HEK293 (cell line): ENCODE data around the gene CAMKMT.
A peak's percentile ranks its signal among the peaks of the same experiment; 100 is the strongest.

Experiments used
- CTCF ChIA-PET: fragments of 350-600 bp; formaldehyde crosslinking; extraction: SDS; loops from one replicate; lab custom pipeline; 2021; ENCODE audit warnings: antibody characterized with exemption; lab: Yijun Ruan, JAX
- POLR2A ChIA-PET: fragments of 300-600 bp; formaldehyde crosslinking; extraction: SDS; loops from one replicate; lab custom pipeline; 2020; ENCODE audit warnings: antibody characterized with exemption, inconsistent platforms; lab: Yijun Ruan, JAX
- H3K27ac ChIP-seq: fragments of 200-500 bp; sonication (Bioruptor generic); 2 replicates; pipeline ENCODE4 v1.5.1; 2014; ENCODE audit warnings: low read depth, low read length, control low read depth, inconsistent platforms; ENCODE audit errors: extremely low read depth
- H3K36me3 ChIP-seq, 2 experiments: fragments of 200-500 bp in 1 of 2; sonication (Bioruptor generic) in 1 of 2; 1 replicate in 1 of 2; 2 replicates in 1 of 2; pipeline ENCODE4 v1.5.1; 2014 to 2017; ENCODE audit warnings: inconsistent platforms in 2 of 2, low read length in 2 of 2; ENCODE audit not compliant: control insufficient read depth in 2 of 2, insufficient read depth in 1 of 2
- H3K4me1 ChIP-seq: fragments of 200-500 bp; sonication (Bioruptor generic); 2 replicates; pipeline ENCODE4 v1.5.1; 2014; ENCODE audit warnings: mild to moderate bottlenecking, low read length, inconsistent platforms; ENCODE audit not compliant: control insufficient read depth, insufficient read depth
- H3K4me3 ChIP-seq: 2 replicates; pipeline ENCODE4 v1.5.1; 2011; ENCODE audit warnings: low read depth, mild to moderate bottlenecking, control low read depth, low read length, moderate library complexity
- H3K9me3 ChIP-seq: fragments of 200-500 bp; sonication (Bioruptor generic); 2 replicates; pipeline ENCODE4 v1.5.1; 2014; ENCODE audit warnings: low read depth, low read length, inconsistent platforms; ENCODE audit not compliant: control insufficient read depth, insufficient read depth
- BCL11A ChIP-seq: fragments of 450-650 bp; formaldehyde crosslinking; IDR thresholded peaks from 2 replicates; pipeline ENCODE4 v1.5.1; 2016; ENCODE audit warnings: low read depth, missing biosample characterization, missing genetic modification characterization
- KLF17 ChIP-seq: fragments of 450-650 bp; formaldehyde crosslinking; IDR thresholded peaks from 2 replicates; pipeline ENCODE4 v1.5.1; 2016; ENCODE audit warnings: missing biosample characterization, missing genetic modification characterization
- MYNN ChIP-seq: fragments of 450-650 bp; formaldehyde crosslinking; IDR thresholded peaks from 2 replicates; pipeline ENCODE4 v1.5.1; 2016; ENCODE audit warnings: missing biosample characterization, missing genetic modification characterization, borderline replicate concordance
- OSR2 ChIP-seq: fragments of 450-650 bp; formaldehyde crosslinking; IDR thresholded peaks from 2 replicates; pipeline ENCODE4 v1.5.1; 2016; ENCODE audit warnings: missing biosample characterization, missing genetic modification characterization
- SCRT1 ChIP-seq: fragments of 450-650 bp; formaldehyde crosslinking; IDR thresholded peaks from 2 replicates; pipeline ENCODE4 v1.5.1; 2016; ENCODE audit warnings: missing biosample characterization, missing genetic modification characterization, borderline replicate concordance
- SCRT2 ChIP-seq: fragments of 450-650 bp; formaldehyde crosslinking; IDR thresholded peaks from 2 replicates; pipeline ENCODE4 v1.5.1; 2016; ENCODE audit warnings: missing biosample characterization, missing genetic modification characterization
- WT1 ChIP-seq: fragments of 450-650 bp; formaldehyde crosslinking; IDR thresholded peaks from 2 replicates; pipeline ENCODE4 v1.5.1; 2016; ENCODE audit warnings: missing biosample characterization, missing genetic modification characterization
- ZBTB6 ChIP-seq: fragments of 450-650 bp; formaldehyde crosslinking; IDR thresholded peaks from 2 replicates; pipeline ENCODE4 v1.5.1; 2017; ENCODE audit warnings: missing biosample characterization, missing genetic modification characterization
- ZNF132 ChIP-seq: fragments of 450-650 bp; formaldehyde crosslinking; IDR thresholded peaks from 2 replicates; pipeline ENCODE4 v1.5.1; 2017; ENCODE audit warnings: missing biosample characterization, missing genetic modification characterization, borderline replicate concordance
- ZNF148 ChIP-seq: fragments of 450-650 bp; formaldehyde crosslinking; IDR thresholded peaks from 2 replicates; pipeline ENCODE4 v1.5.0; 2017; ENCODE audit warnings: missing biosample characterization, missing genetic modification characterization, borderline replicate concordance
- ZNF223 ChIP-seq: fragments of 450-650 bp; formaldehyde crosslinking; IDR thresholded peaks from 2 replicates; pipeline ENCODE4 v1.5.1; 2016; ENCODE audit warnings: missing biosample characterization, missing genetic modification characterization
- ZNF239 ChIP-seq: fragments of 450-650 bp; formaldehyde crosslinking; IDR thresholded peaks from 2 replicates; pipeline ENCODE4 v1.5.1; 2016; ENCODE audit warnings: missing biosample characterization, missing genetic modification characterization
- ZNF266 ChIP-seq: fragments of 450-650 bp; formaldehyde crosslinking; IDR thresholded peaks from 2 replicates; pipeline ENCODE4 v1.5.1; 2016; ENCODE audit warnings: missing biosample characterization, missing genetic modification characterization, low read depth
- ZNF350 ChIP-seq: fragments of 450-650 bp; formaldehyde crosslinking; IDR thresholded peaks from 2 replicates; pipeline ENCODE4 v1.5.0; 2017; ENCODE audit warnings: missing biosample characterization, mild to moderate bottlenecking, missing genetic modification characterization
- ZNF362 ChIP-seq: fragments of 450-650 bp; formaldehyde crosslinking; IDR thresholded peaks from 2 replicates; pipeline ENCODE4 v1.5.1; 2016; ENCODE audit warnings: missing biosample characterization, missing genetic modification characterization
- ZNF391 ChIP-seq: fragments of 450-650 bp; formaldehyde crosslinking; IDR thresholded peaks from 2 replicates; pipeline ENCODE4 v1.5.1; 2016; ENCODE audit warnings: low read depth, missing biosample characterization, missing genetic modification characterization, borderline replicate concordance
- ZNF621 ChIP-seq: fragments of 450-650 bp; formaldehyde crosslinking; IDR thresholded peaks from 2 replicates; pipeline ENCODE4 v1.5.1; 2017; ENCODE audit warnings: missing biosample characterization, missing genetic modification characterization
- ZNF776 ChIP-seq: fragments of 450-650 bp; formaldehyde crosslinking; IDR thresholded peaks from 2 replicates; pipeline ENCODE4 v1.5.0; 2017; ENCODE audit warnings: missing biosample characterization, missing genetic modification characterization, borderline replicate concordance
- ZNF785 ChIP-seq: fragments of 450-650 bp; formaldehyde crosslinking; IDR thresholded peaks from 2 replicates; pipeline ENCODE4 v1.5.1; 2016; ENCODE audit warnings: missing biosample characterization, missing genetic modification characterization
- ZNF791 ChIP-seq: fragments of 450-650 bp; formaldehyde crosslinking; IDR thresholded peaks from 2 replicates; pipeline ENCODE4 v1.5.1; 2016; ENCODE audit warnings: missing biosample characterization, missing genetic modification characterization
- ZSCAN18 ChIP-seq: fragments of 450-650 bp; formaldehyde crosslinking; IDR thresholded peaks from 2 replicates; pipeline ENCODE4 v1.5.1; 2016; ENCODE audit warnings: missing biosample characterization, missing genetic modification characterization

Gene CAMKMT

GRCh38 chr2:44351088-44351487 is 10.7 kb upstream of the CAMKMT start:
- no peak for TF ChIP-seq ZNF776 (tag by site-specific recombination)
- no peak for TF ChIP-seq ZNF785 (tag by site-specific recombination)
- TF ChIP-seq ZNF362 (tag by site-specific recombination), result 0 out of 2 replicates have a peak, but pooled peaks have one; percentile 20
- no peak for TF ChIP-seq MYNN (tag by site-specific recombination)
- TF ChIP-seq ZNF132 (tag by site-specific recombination), result no peak
- no peak for TF ChIP-seq SCRT2 (tag by site-specific recombination)
- no peak for TF ChIP-seq ZBTB6 (tag by site-specific recombination)
- TF ChIP-seq ZSCAN18 (tag by site-specific recombination), result no peak
- POLR2A ChIA-PET, result interaction anchor here (0.7 to 2.7 kb wide), 3 partner anchors 11 to 1189 kb away, joined by 3 to 19 read pairs (median 4); partner anchors contain the start of genes CAMKMT and PREPL
- no peak overlapping the region for H3K27ac ChIP-seq
- H3K9me3 ChIP-seq, result no peaks in the 10 kb centered on the region
- CTCF ChIA-PET, result interaction anchor here (0.6 to 1.0 kb wide), 2 partner anchors 60 to 67 kb away, joined by 4 read pairs; no protein-coding TSS in a partner anchor
- H3K4me1 ChIP-seq, result no peaks in the 10 kb centered on the region
- no peak overlapping the region for H3K4me3 ChIP-seq
- H3K36me3 ChIP-seq, result no peaks in the 10 kb centered on the region

GRCh38 chr2:44351676-44352075 is 10.1 kb upstream of the CAMKMT start:
- H3K4me1 ChIP-seq, result no peaks in the 10 kb centered on the region
- no peak overlapping the region for H3K4me3 ChIP-seq
- no peak for TF ChIP-seq ZNF148 (tag by site-specific recombination)
- TF ChIP-seq OSR2 (tag by site-specific recombination), result no peak
- TF ChIP-seq ZNF362 (tag by site-specific recombination), result no peak
- TF ChIP-seq ZNF266 (tag by site-specific recombination), result no peak
- TF ChIP-seq BCL11A, result no peak
- no peak for TF ChIP-seq ZNF785 (tag by site-specific recombination)
- no peak for TF ChIP-seq ZNF350 (tag by site-specific recombination)
- no peak for TF ChIP-seq SCRT1 (tag by site-specific recombination)
- no peak for TF ChIP-seq ZNF621 (tag by site-specific recombination)
- TF ChIP-seq KLF17 (tag by site-specific recombination), result no peak
- no peak for TF ChIP-seq ZNF223 (tag by site-specific recombination)
- TF ChIP-seq ZNF791, result no peak
- no peak for TF ChIP-seq ZNF239 (tag by site-specific recombination)
- no peak for TF ChIP-seq ZNF391
- no peak for TF ChIP-seq WT1 (tag by site-specific recombination)
- no peaks in the 10 kb centered on the region for H3K9me3 ChIP-seq
- POLR2A ChIA-PET, result interaction anchor here (0.7 to 2.7 kb wide), 3 partner anchors 10 to 1189 kb away, joined by 3 to 19 read pairs (median 4); partner anchors contain the start of genes CAMKMT and PREPL
- CTCF ChIA-PET, result interaction anchor here (0.7 to 1.3 kb wide), 3 partner anchors 10 to 358 kb away, joined by 4 to 5 read pairs (median 4); partner anchors contain the start of genes CAMKMT and PREPL
- no peak overlapping the region for H3K27ac ChIP-seq
- H3K36me3 ChIP-seq, result no peaks in the 10 kb centered on the region
